CD14-positive monocyte (primary cell): ENCODE measurements around the gene KRT13. TPM values are rescaled to one million over a fixed set of nuclear protein-coding genes. Genes with fewer than 3 reads are reported as not detected.

Experiments
- DNase-seq, 3 donors: peaks; one replicate each; pipeline ENCODE4 v3.0.0-alpha.2; 2011 to 2022
- H2AFZ ChIP-seq: 2 replicates; pipeline ENCODE4 v1.6.0; 2012; ENCODE audit warnings: mild to moderate bottlenecking, low read depth, low read length, inconsistent platforms; ENCODE audit not compliant: insufficient read depth, poor library complexity, severe bottlenecking
- H3K27ac ChIP-seq, 2 donors: 1 replicate in 1 of 2; 2 replicates in 1 of 2; pipeline ENCODE4 v1.5.1; 2012 to 2013; ENCODE audit warnings: low read length in 2 of 2, control low read depth in 1 of 2, inconsistent platforms in 1 of 2, low read depth in 1 of 2, mild to moderate bottlenecking in 1 of 2
- H3K27me3 ChIP-seq, 2 donors: one replicate each; pipeline versions ENCODE4 v1.6.0 to v1.6.1; 2011 to 2013; ENCODE audit warnings: low read length in 2 of 2; ENCODE audit not compliant: control insufficient read depth in 2 of 2, insufficient read depth in 2 of 2
- H3K36me3 ChIP-seq, 2 donors: replicated peaks in 1 of 2; 1 replicate in 1 of 2; 2 replicates in 1 of 2; pipeline versions ENCODE4 v1.5.1 to v1.6.1; 2012 to 2013; ENCODE audit warnings: low read length in 2 of 2, control low read depth in 1 of 2, inconsistent platforms in 1 of 2, mild to moderate bottlenecking in 1 of 2; ENCODE audit not compliant: insufficient read depth in 2 of 2, control insufficient read depth in 1 of 2
- H3K4me1 ChIP-seq, 2 donors: 1 replicate in 1 of 2; 2 replicates in 1 of 2; pipeline versions ENCODE4 v1.5.1 to v1.6.1; 2012 to 2013; ENCODE audit warnings: low read length in 2 of 2, control low read depth in 1 of 2, inconsistent platforms in 1 of 2, mild to moderate bottlenecking in 1 of 2, moderate library complexity in 1 of 2; ENCODE audit not compliant: insufficient read depth in 2 of 2, control insufficient read depth in 1 of 2
- H3K4me2 ChIP-seq: replicated peaks from 2 replicates; pipeline ENCODE3; 2012; ENCODE audit warnings: low read length, moderate library complexity, mild to moderate bottlenecking; ENCODE audit not compliant: poor library complexity, severe bottlenecking; ENCODE audit errors: extremely low read depth
- H3K4me3 ChIP-seq, 3 experiments: fragments of 200-600 bp in 1 of 3; sonication (generic) in 1 of 3; replicated peaks in 1 of 3; 1 replicate in 2 of 3; 2 replicates in 1 of 3; pipeline ENCODE4 v1.5.1; 2011 to 2013; ENCODE audit warnings: low read length in 3 of 3, mild to moderate bottlenecking in 3 of 3, control low read depth in 2 of 3, low read depth in 2 of 3, inconsistent platforms in 1 of 3, moderate library complexity in 1 of 3
- H3K79me2 ChIP-seq: 2 replicates; pipeline ENCODE4 v1.6.0; 2012; ENCODE audit warnings: mild to moderate bottlenecking, control low read depth, inconsistent platforms, low read length, moderate library complexity; ENCODE audit not compliant: insufficient read depth
- H3K9ac ChIP-seq: 2 replicates; pipeline ENCODE4 v1.6.0; 2017; ENCODE audit warnings: low read length, mild to moderate bottlenecking; ENCODE audit not compliant: insufficient read depth, poor library complexity, severe bottlenecking
- H3K9me3 ChIP-seq, 2 donors: replicated peaks in 1 of 2; 1 replicate in 1 of 2; 2 replicates in 1 of 2; pipeline versions ENCODE4 v1.5.1 to v1.6.1; 2012 to 2013; ENCODE audit warnings: low read length in 2 of 2, control low read depth in 1 of 2; ENCODE audit not compliant: control insufficient read depth in 1 of 2, insufficient read depth in 1 of 2
- H4K20me1 ChIP-seq: 2 replicates; pipeline ENCODE4 v1.6.0; 2012; ENCODE audit warnings: mild to moderate bottlenecking, low read length, control low read depth, moderate library complexity; ENCODE audit not compliant: insufficient read depth
- H3K27ac Mint-ChIP-seq, 7 donors: one replicate each; pipeline ENCODE4 v1.8.0; 2020; ENCODE audit warnings: mild to moderate bottlenecking in 7 of 7, mixed read lengths in 7 of 7, moderate library complexity in 6 of 7, inconsistent platforms in 2 of 7
- H3K27me3 Mint-ChIP-seq, 3 donors: one replicate each; pipeline ENCODE4 v1.8.0; 2021 to 2022; ENCODE audit warnings: low read depth in 3 of 3, mild to moderate bottlenecking in 3 of 3, mixed read lengths in 3 of 3, moderate library complexity in 3 of 3, inconsistent platforms in 1 of 3
- H3K36me3 Mint-ChIP-seq, 2 donors: one replicate each; pipeline ENCODE4 v1.8.0; 2020; ENCODE audit warnings: mixed read lengths in 2 of 2, inconsistent platforms in 1 of 2, mild to moderate bottlenecking in 1 of 2
- H3K4me1 Mint-ChIP-seq: one replicate; pipeline ENCODE4 v1.8.0; 2020; ENCODE audit warnings: mild to moderate bottlenecking, mixed read lengths
- H3K4me3 Mint-ChIP-seq, 2 donors: one replicate each; pipeline ENCODE4 v1.8.0; 2020; ENCODE audit warnings: mild to moderate bottlenecking in 2 of 2, mixed read lengths in 2 of 2, moderate library complexity in 1 of 2
- H3K9me3 Mint-ChIP-seq, 7 donors: one replicate each; pipeline ENCODE4 v1.8.0; 2020 to 2022; ENCODE audit warnings: mixed read lengths in 7 of 7, mild to moderate bottlenecking in 6 of 7, moderate library complexity in 6 of 7, inconsistent platforms in 2 of 7
- WGBS: methylation state at CpG from one replicate; pipeline ENCODE4 v1.1.5; 2013; ENCODE audit warnings: missing lambda C conversion rate; ENCODE audit not compliant: insufficient coverage; 5-methylcytosine and 5-hydroxymethylcytosine counted together
- intact Hi-C, 2 donors: fragments of 100-400 bp; cut with micrococcal nuclease; formaldehyde crosslinking; loops; one replicate each; pipeline versions ENCODE4 v1.15.0 to v1.15.1; 2023
- polyA plus RNA-seq, 3 donors: library from polyadenylated mRNA; depleted of rRNA in 1 of 3; unstranded in 2 of 3; stranded (reverse) in 1 of 3; fragments of 300-500 nt in 2 of 3; fragments of >200 nt in 1 of 3; fragmentation: Illumina TruSeq in 2 of 3; gene quantifications; 1 replicate in 2 of 3; 2 replicates in 1 of 3; pipeline ENCODE4 v1.2.3, GENCODE V29; 2012 to 2021
- TF ChIP-seq, protein P1 (sequence below): fragments of 200-600 bp; IDR thresholded peaks from one replicate; pipeline ENCODE4 v1.8.0; 2022; ENCODE audit warnings: antibody characterized with exemption, mild to moderate bottlenecking

The KRT13 gene
- polyA plus RNA-seq, 3 donors: not detected

GRCh38 chr17:41533613-41534012 is 28.2 kb upstream of the KRT13 start:
- WGBS: no CpG with 5 or more reads among the region's 7 CpGs

GRCh38 chr17:41532947-41533570 is 27.6 kb upstream of the KRT13 start:
- H3K4me1 ChIP-seq: peaks cover 2% of the 10 kb centered on the region in 2 donors
- no peaks in the 10 kb centered on the region for H4K20me1 ChIP-seq
- Mint-ChIP-seq H3K27me3 (peaks cover 41 to 76% (median 56%) of the 10 kb centered on the region in 3 donors), H3K36me3 (peaks cover 2 to 3% of the 10 kb centered on the region in 2 donors), H3K27ac (peak overlapping the region in 2 of 7 donors; percentile 24 to 68), H3K4me1 (peaks cover 10% of the 10 kb centered on the region), H3K4me3 (no peak overlapping the region), H3K9me3 (peaks cover 0 to 12% (median 5%) of the 10 kb centered on the region in 7 donors)
- DNase-seq: no peak
- peaks cover 28 to 43% of the 10 kb centered on the region in 2 donors for H3K27me3 ChIP-seq
- H3K9me3 ChIP-seq: peaks cover 0 to 5% of the 10 kb centered on the region in 2 donors
- H3K79me2 ChIP-seq: no peaks in the 10 kb centered on the region
- no peak overlapping the region for H3K4me2 ChIP-seq
- H3K27ac ChIP-seq: no peak overlapping the region
- TF ChIP-seq, protein P1, sequence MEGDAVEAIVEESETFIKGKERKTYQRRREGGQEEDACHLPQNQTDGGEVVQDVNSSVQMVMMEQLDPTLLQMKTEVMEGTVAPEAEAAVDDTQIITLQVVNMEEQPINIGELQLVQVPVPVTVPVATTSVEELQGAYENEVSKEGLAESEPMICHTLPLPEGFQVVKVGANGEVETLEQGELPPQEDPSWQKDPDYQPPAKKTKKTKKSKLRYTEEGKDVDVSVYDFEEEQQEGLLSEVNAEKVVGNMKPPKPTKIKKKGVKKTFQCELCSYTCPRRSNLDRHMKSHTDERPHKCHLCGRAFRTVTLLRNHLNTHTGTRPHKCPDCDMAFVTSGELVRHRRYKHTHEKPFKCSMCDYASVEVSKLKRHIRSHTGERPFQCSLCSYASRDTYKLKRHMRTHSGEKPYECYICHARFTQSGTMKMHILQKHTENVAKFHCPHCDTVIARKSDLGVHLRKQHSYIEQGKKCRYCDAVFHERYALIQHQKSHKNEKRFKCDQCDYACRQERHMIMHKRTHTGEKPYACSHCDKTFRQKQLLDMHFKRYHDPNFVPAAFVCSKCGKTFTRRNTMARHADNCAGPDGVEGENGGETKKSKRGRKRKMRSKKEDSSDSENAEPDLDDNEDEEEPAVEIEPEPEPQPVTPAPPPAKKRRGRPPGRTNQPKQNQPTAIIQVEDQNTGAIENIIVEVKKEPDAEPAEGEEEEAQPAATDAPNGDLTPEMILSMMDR: no peak
- 94% methylated on average over 4 of the region's 9 CpGs for WGBS
- H2AFZ ChIP-seq: no peak overlapping the region
- H3K36me3 ChIP-seq: no peaks in the 10 kb centered on the region
- no peak overlapping the region for H3K4me3 ChIP-seq
- intact Hi-C loops: no loop called here
- no peak overlapping the region for H3K9ac ChIP-seq

More at GRCh38 chr17:41533613-41534012, 28.2 kb upstream of the KRT13 start:
- Histone ChIP-seq H2AFZ (no peak overlapping the region), H3K27ac (no peak overlapping the region), H4K20me1 (no peaks in the 10 kb centered on the region), H3K4me3 (no peak overlapping the region), H3K79me2 (no peaks in the 10 kb centered on the region), H3K4me2 (no peak overlapping the region), H3K36me3 (no peaks in the 10 kb centered on the region), H3K27me3 (peaks cover 22 to 37% of the 10 kb centered on the region in 2 donors), H3K4me1 (no peaks in the 10 kb centered on the region), H3K9ac (no peak overlapping the region), H3K9me3 (no peaks in the 10 kb centered on the region)
- H3K4me3 Mint-ChIP-seq: no peak overlapping the region
- H3K9me3 Mint-ChIP-seq: peaks cover 0 to 10% (median 3%) of the 10 kb centered on the region in 7 donors
- no peak for DNase-seq
- no peak overlapping the region for H3K27ac Mint-ChIP-seq
- peaks cover 37 to 71% (median 50%) of the 10 kb centered on the region in 3 donors for H3K27me3 Mint-ChIP-seq
- no peaks in the 10 kb centered on the region for H3K36me3 Mint-ChIP-seq
- TF ChIP-seq, protein P1: no peak
- intact Hi-C loops: no loop called here
- peaks cover 7% of the 10 kb centered on the region for H3K4me1 Mint-ChIP-seq
